Activated T-cell treated with anti-CD3 and anti-CD28 coated beads for 4 hours (primary cell): Measurements from ENCODE around the gene AAMP.

Source experiments
- DNase-seq: peaks from one replicate; pipeline ENCODE4 v3.0.0-alpha.2; 2020

Gene AAMP

GRCh38 chr2:218218268-218219185, 51.4 kb downstream of the AAMP start:
- no peak for DNase-seq

DNA sequence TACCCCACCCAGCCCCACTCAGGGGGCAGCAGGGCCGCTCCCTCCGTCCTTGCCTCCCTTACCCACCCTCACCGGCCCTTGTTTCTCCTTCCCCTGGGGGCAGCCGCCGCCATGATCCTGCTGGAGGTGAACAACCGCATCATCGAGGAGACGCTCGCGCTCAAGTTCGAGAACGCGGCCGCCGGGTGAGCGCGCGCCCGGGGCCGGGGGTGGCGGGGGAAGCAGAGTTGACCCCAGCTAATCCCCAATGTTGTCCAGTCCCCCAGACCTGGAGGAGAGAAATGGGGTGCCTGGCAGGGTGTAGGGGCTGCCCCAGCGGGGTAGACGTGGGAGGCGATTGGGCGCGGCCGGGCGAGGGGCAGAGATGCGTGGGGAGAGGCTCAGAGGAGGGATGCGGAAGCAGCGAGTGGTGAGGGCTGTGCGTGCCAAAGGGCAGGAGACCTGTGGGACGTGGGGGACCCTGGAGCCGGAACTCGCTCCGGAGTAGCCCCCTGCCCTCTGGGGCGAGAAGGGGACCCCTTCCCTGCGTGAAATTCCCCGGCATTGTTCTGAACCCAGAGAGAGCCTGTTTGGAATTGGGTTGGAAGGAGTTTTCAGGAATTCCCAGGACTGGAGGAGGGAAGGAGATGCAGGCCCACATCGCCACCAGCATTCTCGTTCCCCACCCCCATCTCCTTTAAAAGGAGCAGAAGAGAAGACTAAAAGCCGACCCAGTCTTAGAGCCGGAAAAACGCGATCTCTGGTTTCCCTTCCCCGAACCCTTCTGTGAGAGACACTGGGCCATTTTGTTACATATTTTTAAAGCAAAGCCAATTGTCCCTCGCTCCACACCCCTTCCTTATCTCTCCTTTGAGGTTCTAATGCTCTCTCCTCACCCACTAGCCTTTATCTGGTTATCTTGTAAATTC, 52.3 kb downstream of the AAMP start:
- DNase-seq: peak; percentile 68

GRCh38 chr2:218216674-218217359, 53.1 kb downstream of the AAMP start, which contains the start of gene ARPC2:
TSS of gene ARPC2 (plus strand) at chr2:218217189. CDS start at chr2:218217471, 282 bp downstream.
- peak; percentile 91 for DNase-seq

DNA sequence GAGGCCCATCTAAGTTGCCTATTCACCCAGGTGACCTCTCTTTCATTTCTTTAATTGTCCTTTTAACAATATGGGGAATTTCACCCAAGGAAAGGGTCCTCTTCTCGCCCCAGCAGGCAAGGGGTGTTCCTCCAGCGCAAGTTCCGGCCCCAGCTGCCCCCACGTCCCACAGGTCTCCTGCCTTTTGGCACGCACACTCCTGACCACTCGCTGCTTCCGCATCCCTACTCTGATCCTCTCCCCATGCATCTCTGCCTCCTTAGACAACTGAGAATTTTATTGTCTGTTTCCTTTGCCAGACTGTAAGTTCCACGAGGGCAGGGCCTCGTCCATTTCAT, 53.6 kb downstream of the AAMP start:
- DNase-seq: no peak
